RWPE2 (cell line): Measurements from ENCODE around the gene RNF217.
A peak's percentile ranks its signal among the peaks of the same experiment; 100 is the strongest.

Experiments
- ATAC-seq: fragments of 200-7000 bp; cut with Tn5 transposase; 3 replicates; pipeline ENCODE4 v1.9.1; 2021; ENCODE audit warnings: low read depth
- DNase-seq: peaks from one replicate; pipeline ENCODE4 v3.0.0-alpha.2; 2020; ENCODE audit warnings: low spot score
- H3K27ac ChIP-seq: fragments of 450-650 bp; 2 replicates; pipeline ENCODE4 v1.5.1; 2017; ENCODE audit warnings: mild to moderate bottlenecking; ENCODE audit not compliant: poor library complexity, severe bottlenecking
- H3K27me3 ChIP-seq: fragments of 250-450 bp; sonication (Bioruptor Pico); 2 replicates; pipeline ENCODE4 v1.5.1; 2021; ENCODE audit warnings: mild to moderate bottlenecking, moderate library complexity; ENCODE audit not compliant: insufficient read depth, poor library complexity, severe bottlenecking
- H3K36me3 ChIP-seq: fragments of 250-450 bp; sonication (Bioruptor Pico); 2 replicates; pipeline ENCODE4 v1.5.1; 2020; ENCODE audit warnings: low read depth, mild to moderate bottlenecking, moderate library complexity
- H3K4me1 ChIP-seq: fragments of 250-450 bp; sonication (Bioruptor Pico); 2 replicates; pipeline ENCODE4 v1.5.1; 2021; ENCODE audit warnings: mild to moderate bottlenecking, moderate library complexity; ENCODE audit not compliant: insufficient read depth, poor library complexity, severe bottlenecking
- H3K4me3 ChIP-seq: fragments of 250-450 bp; sonication (Bioruptor Pico); 2 replicates; pipeline ENCODE4 v1.5.1; 2021; ENCODE audit warnings: mild to moderate bottlenecking, moderate library complexity; ENCODE audit not compliant: severe bottlenecking
- H3K9me3 ChIP-seq: fragments of 250-450 bp; sonication (Bioruptor Pico); 2 replicates; pipeline ENCODE4 v1.5.1; 2021; ENCODE audit warnings: mild to moderate bottlenecking, moderate library complexity; ENCODE audit not compliant: severe bottlenecking
- TF ChIP-seq, protein P1 (sequence below): fragments of 450-650 bp; IDR thresholded peaks from one replicate; pipeline ENCODE4 v1.5.1; 2017; ENCODE audit warnings: mild to moderate bottlenecking, moderate library complexity; ENCODE audit not compliant: poor library complexity, severe bottlenecking

The RNF217 gene

GRCh38 chr6:124997196-124997875 lies 35.1 kb downstream of the RNF217 start:
- Histone ChIP-seq H3K27ac (no peak overlapping the region), H3K27me3 (no peaks in the 10 kb centered on the region), H3K36me3 (peaks cover 40% of the 10 kb centered on the region), H3K4me1 (peaks cover 50% of the 10 kb centered on the region), H3K9me3 (no peaks in the 10 kb centered on the region), H3K4me3 (no peak overlapping the region)
- TF ChIP-seq, protein P1, sequence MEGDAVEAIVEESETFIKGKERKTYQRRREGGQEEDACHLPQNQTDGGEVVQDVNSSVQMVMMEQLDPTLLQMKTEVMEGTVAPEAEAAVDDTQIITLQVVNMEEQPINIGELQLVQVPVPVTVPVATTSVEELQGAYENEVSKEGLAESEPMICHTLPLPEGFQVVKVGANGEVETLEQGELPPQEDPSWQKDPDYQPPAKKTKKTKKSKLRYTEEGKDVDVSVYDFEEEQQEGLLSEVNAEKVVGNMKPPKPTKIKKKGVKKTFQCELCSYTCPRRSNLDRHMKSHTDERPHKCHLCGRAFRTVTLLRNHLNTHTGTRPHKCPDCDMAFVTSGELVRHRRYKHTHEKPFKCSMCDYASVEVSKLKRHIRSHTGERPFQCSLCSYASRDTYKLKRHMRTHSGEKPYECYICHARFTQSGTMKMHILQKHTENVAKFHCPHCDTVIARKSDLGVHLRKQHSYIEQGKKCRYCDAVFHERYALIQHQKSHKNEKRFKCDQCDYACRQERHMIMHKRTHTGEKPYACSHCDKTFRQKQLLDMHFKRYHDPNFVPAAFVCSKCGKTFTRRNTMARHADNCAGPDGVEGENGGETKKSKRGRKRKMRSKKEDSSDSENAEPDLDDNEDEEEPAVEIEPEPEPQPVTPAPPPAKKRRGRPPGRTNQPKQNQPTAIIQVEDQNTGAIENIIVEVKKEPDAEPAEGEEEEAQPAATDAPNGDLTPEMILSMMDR, result no peak
- no peak for DNase-seq
- no peak for ATAC-seq

- DNase-seq, result no peak
Measured at GRCh38 chr6:124999105-124999764, 37.0 kb downstream of the RNF217 start.

GRCh38 chr6:125001684-125002405 lies 39.6 kb downstream of the RNF217 start:
- TF ChIP-seq, protein P1, result no peak
- Histone ChIP-seq H3K4me3 (no peak overlapping the region), H3K4me1 (peaks cover 17% of the 10 kb centered on the region), H3K27ac (no peak overlapping the region), H3K36me3 (peaks cover 45% of the 10 kb centered on the region), H3K9me3 (no peaks in the 10 kb centered on the region), H3K27me3 (no peaks in the 10 kb centered on the region)
- DNase-seq (no peak), ATAC-seq (no peak)

More at GRCh38 chr6:124999105-124999764, 37.0 kb downstream of the RNF217 start:
- Histone ChIP-seq H3K9me3 (no peaks in the 10 kb centered on the region), H3K27ac (peak overlapping the region; percentile 2), H3K27me3 (no peaks in the 10 kb centered on the region), H3K36me3 (peaks cover 51% of the 10 kb centered on the region), H3K4me3 (no peak overlapping the region), H3K4me1 (peaks cover 42% of the 10 kb centered on the region)
- TF ChIP-seq, protein P1, result no peak
- ATAC-seq, result no peak

- H3K9me3 ChIP-seq, result no peaks in the 10 kb centered on the region
- H3K4me3 ChIP-seq, result no peak overlapping the region
- peaks cover 19% of the 10 kb centered on the region for H3K4me1 ChIP-seq
- H3K36me3 ChIP-seq, result peaks cover 40% of the 10 kb centered on the region
- H3K27me3 ChIP-seq, result no peaks in the 10 kb centered on the region
- H3K27ac ChIP-seq, result no peak overlapping the region
- ATAC-seq (no peak), DNase-seq (no peak)
- TF ChIP-seq, protein P1, result no peak
Measured at GRCh38 chr6:125002406-125002741, 40.1 kb downstream of the RNF217 start.
